ENCODE results near the gene SHPK. TPM values are rescaled to one million over a fixed set of nuclear protein-coding genes. Genes with fewer than 3 reads are reported as not detected.

SHPK gene
- total and polyA plus RNA-seq, 8 donors, result 4.9 to 29.4 (median 10.8) TPM

DNA sequence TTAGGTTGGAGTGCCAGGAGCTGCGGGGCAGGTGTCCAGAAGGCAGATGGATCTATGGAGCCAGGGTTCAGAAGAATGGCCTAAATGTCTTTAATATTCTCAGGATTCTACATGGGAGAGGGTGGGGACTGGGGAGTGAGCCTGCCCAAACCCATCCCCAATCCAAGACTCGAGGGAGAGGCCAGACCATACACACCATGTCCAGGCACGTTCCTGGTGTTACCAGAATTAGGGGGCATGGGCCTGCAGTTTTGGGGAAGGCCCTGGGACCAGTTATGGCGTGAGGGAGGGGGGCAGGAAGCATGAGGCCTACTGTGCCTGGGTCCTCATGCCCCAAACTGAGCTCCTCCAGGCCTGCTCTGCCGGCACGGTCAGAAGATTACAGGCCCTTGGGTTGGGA is 30.5 kb upstream of the SHPK start:
- no peaks in the 10 kb centered on the region for H3K9me3 ChIP-seq
- intact Hi-C loops (cut with DNase I; ENCODE audit: low total_unique reads), result no loop called here
- H3K4me1 ChIP-seq, result peaks cover 33 to 81% (median 42%) of the 10 kb centered on the region in 4 donors
- peak overlapping the region; percentile 95 to 98 (median 97) for H3K27ac ChIP-seq
- peak overlapping the region; percentile 6 to 98 (median 92) for H3K4me3 ChIP-seq
- TF ChIP-seq POLR2A (IDR thresholded peaks at IDR 0.05) (no peak), POLR2AphosphoS5 (IDR thresholded peaks at IDR 0.05) (no peak), EP300 (IDR thresholded peaks at IDR 0.05) (no peak)
- TF ChIP-seq, protein P1, sequence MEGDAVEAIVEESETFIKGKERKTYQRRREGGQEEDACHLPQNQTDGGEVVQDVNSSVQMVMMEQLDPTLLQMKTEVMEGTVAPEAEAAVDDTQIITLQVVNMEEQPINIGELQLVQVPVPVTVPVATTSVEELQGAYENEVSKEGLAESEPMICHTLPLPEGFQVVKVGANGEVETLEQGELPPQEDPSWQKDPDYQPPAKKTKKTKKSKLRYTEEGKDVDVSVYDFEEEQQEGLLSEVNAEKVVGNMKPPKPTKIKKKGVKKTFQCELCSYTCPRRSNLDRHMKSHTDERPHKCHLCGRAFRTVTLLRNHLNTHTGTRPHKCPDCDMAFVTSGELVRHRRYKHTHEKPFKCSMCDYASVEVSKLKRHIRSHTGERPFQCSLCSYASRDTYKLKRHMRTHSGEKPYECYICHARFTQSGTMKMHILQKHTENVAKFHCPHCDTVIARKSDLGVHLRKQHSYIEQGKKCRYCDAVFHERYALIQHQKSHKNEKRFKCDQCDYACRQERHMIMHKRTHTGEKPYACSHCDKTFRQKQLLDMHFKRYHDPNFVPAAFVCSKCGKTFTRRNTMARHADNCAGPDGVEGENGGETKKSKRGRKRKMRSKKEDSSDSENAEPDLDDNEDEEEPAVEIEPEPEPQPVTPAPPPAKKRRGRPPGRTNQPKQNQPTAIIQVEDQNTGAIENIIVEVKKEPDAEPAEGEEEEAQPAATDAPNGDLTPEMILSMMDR (IDR thresholded peaks at IDR 0.05), result no peak
- WGBS, 5 donors, result 62 to 77% (median 69%) methylated on average over 4 to 6 of the region's 6 CpGs
- peaks cover 24 to 44% (median 40%) of the 10 kb centered on the region in 4 donors for H3K36me3 ChIP-seq
- H3K27me3 ChIP-seq, result no peaks in the 10 kb centered on the region
- no peak for DNase-seq

DNA sequence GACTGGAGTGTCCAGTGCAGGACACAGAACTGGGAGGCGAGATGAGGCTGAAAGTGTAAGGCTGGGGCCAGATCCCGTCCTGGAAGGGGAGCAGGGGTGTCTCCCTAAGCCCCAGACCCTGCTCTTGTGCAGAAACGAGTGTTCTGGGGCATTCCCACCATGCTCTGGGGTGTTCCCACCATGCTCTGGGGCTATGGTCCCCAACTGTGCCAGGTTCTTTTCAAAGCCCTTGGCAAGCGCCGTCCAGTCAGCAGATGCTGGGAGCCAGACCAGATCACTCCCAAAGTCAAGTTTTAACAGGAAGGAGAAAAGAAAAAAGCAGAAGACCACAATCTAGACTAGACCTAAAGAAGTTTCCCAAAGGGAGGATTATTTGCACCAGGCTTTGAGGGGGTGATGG is 29.8 kb upstream of the SHPK start:
- H3K27me3 ChIP-seq, result no peaks in the 10 kb centered on the region
- DNase-seq, result no peak
- WGBS, 5 donors, result 48 to 66% (median 52%) methylated on average over 5 of the region's 5 CpGs
- intact Hi-C loops (cut with DNase I; ENCODE audit: low total_unique reads), result no loop called here
- peaks cover 24 to 45% (median 40%) of the 10 kb centered on the region in 4 donors for H3K36me3 ChIP-seq
- H3K4me1 ChIP-seq, result peaks cover 33 to 88% (median 45%) of the 10 kb centered on the region in 4 donors
- TF ChIP-seq POLR2A (IDR thresholded peaks at IDR 0.05) (no peak), EP300 (IDR thresholded peaks at IDR 0.05) (no peak), POLR2AphosphoS5 (IDR thresholded peaks at IDR 0.05) (no peak)
- TF ChIP-seq, protein P1 (IDR thresholded peaks at IDR 0.05), result no peak
- H3K4me3 ChIP-seq, result peak overlapping the region in 2 of 4 donors; percentile 98
- H3K9me3 ChIP-seq, result no peaks in the 10 kb centered on the region
- peak overlapping the region; percentile 0 to 98 (median 97) for H3K27ac ChIP-seq

DNA sequence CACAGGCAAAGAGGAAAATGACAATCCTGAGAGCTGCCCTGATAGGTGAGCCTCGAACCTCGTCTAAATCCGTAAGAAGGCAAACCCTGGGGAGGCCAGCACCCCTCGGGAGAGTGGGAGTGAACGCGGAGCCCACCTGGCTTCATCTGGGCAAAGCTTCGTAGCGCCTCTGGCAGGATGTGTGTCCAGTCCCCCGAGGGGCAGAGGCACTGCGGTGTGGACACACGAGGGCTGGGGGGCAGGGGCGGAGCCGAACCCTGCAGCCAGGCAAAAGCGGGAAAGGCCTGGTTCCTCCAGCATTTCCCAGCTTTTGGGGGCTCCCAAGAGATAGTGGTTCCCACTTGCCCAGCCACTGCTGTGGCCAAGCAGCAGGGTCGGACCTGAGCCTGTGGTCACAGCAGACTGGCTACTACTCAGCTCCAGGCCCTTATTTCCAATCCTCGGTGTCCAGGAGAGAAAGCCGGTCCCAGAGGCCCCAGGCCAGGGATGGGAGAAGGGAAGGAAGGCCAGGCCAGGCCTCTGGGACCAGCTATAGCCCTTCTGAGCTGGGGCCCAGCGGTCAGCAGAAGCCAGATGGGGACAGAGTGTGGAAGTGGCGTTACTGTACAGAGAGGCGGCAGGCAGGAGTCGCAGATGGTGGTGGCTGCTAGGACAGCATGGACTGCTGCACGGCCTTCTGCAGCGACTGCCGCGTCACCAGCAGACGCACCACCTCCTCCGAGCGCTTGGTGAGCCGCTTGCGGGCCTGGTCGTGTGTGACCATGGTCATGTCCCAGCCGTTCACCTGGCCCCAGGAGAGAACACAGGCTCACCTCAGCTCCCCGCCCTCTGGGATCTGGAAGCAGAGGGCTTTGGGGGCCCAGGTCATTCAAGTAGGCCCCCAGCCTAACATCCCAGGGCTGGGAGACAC is 27.3 kb upstream of the SHPK start:
- 86 to 92% (median 89%) methylated on average over 22 to 33 of the region's 33 CpGs for WGBS, 5 donors
- H3K27ac ChIP-seq, result peak overlapping the region in 1 of 5 donors; percentile 49
- no peak for TF ChIP-seq POLR2A (IDR thresholded peaks at IDR 0.05)
- TF ChIP-seq POLR2AphosphoS5 (IDR thresholded peaks at IDR 0.05), result no peak
- TF ChIP-seq EP300 (IDR thresholded peaks at IDR 0.05), result no peak
- TF ChIP-seq, protein P1 (IDR thresholded peaks at IDR 0.05), result no peak
- peaks cover 46 to 95% (median 54%) of the 10 kb centered on the region in 4 donors for H3K4me1 ChIP-seq
- no peak for DNase-seq
- no peaks in the 10 kb centered on the region for H3K9me3 ChIP-seq
- no peaks in the 10 kb centered on the region for H3K27me3 ChIP-seq
- H3K4me3 ChIP-seq, result no peak overlapping the region
- peaks cover 24 to 50% (median 42%) of the 10 kb centered on the region in 4 donors for H3K36me3 ChIP-seq
- intact Hi-C loops (cut with DNase I; ENCODE audit: low total_unique reads), result no loop called here

DNA sequence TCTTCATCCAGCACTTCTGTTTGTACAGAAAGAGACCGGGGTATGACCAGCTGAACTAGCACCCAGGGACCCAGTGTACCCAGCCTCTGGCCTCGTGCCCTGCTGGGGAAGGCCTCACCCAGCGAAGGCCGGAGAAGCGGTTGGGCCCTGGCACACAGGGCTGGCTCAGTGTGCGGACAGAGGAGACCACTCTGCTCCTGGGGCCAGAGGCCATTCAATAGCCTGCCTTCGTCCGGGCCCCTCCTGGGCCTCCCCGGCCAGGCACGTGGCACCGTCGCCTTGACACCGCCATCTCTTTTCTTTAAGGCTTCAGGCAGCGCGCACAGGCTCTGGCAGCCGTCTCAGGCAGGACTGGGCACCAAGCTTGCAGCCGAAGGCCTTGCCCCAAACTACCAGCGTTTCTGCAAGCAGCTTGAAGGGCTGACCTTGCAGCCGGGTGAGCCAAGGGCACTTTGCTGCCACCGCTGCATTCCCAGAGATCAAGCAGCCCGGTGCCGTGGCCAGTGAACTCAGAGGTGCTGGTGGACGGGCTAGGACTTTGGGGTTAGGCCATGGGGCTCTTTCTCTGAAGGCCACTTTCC is 24.4 kb upstream of the SHPK start:
- DNase-seq, result peak in 1 of 2 donors; percentile 69
- Histone ChIP-seq H3K4me3 (no peak overlapping the region), H3K27ac (peak overlapping the region; percentile 63 to 90 (median 68)), H3K36me3 (peaks cover 24 to 72% (median 62%) of the 10 kb centered on the region in 4 donors), H3K9me3 (no peaks in the 10 kb centered on the region), H3K27me3 (no peaks in the 10 kb centered on the region), H3K4me1 (peaks cover 32 to 80% (median 35%) of the 10 kb centered on the region in 4 donors)
- TF ChIP-seq POLR2AphosphoS5 (IDR thresholded peaks at IDR 0.05) (peak in 1 of 3 donors; percentile 45), POLR2A (IDR thresholded peaks at IDR 0.05) (no peak), EP300 (IDR thresholded peaks at IDR 0.05) (no peak)
- TF ChIP-seq, protein P1 (IDR thresholded peaks at IDR 0.05), result no peak
- 46 to 78% (median 57%) methylated on average over 13 to 23 of the region's 23 CpGs for WGBS, 5 donors
- intact Hi-C loops (cut with DNase I; ENCODE audit: low total_unique reads), result no loop called here
